SK-N-SH (cell line): ENCODE data around the gene SZRD1.

Source experiments
- EP300 ChIP-seq, 2 experiments: IDR thresholded peaks; 2 replicates each; pipeline versions ENCODE4 v1.4.0 to v1.6.1; 2012; ENCODE audit warnings: borderline replicate concordance in 1 of 2, low read depth in 1 of 2, low read length in 1 of 2
- GATA2 ChIP-seq: sonication (generic); formaldehyde crosslinking; IDR thresholded peaks from 2 replicates; pipeline ENCODE4 v1.5.0; 2020; ENCODE audit warnings: mild to moderate bottlenecking, missing genetic modification reagents
- JUND ChIP-seq: IDR thresholded peaks from 2 replicates; pipeline ENCODE4 v1.4.0; 2012
- YY1 ChIP-seq: IDR thresholded peaks from 2 replicates; pipeline ENCODE4 v1.4.0; 2012; ENCODE audit warnings: low read depth, mild to moderate bottlenecking

GRCh38 chr1:16441282-16441665, 74.2 kb downstream of the SZRD1 start:
- TF ChIP-seq EP300 (IDR thresholded peaks at IDR 0.05; ENCODE audit: borderline replicate concordance in 1 of 2, low read depth in 1 of 2, low read length in 1 of 2) (no peak), JUND (no peak), GATA2 (no peak), YY1 (no peak)
